Endothelial cell of hepatic sinusoid (primary cell): ENCODE measurements around the gene CA5A.
"Not testable (repeated sequence)": the region's sequence is repeated elsewhere in the genome, so short reads cannot be mapped to it uniquely, and the experiment has no call there.

Experiments
- in situ Hi-C: cut with HindIII; loops from 2 replicates; pipeline ENCODE4 v1.10.0; 2017; ENCODE audit warnings: low sequenced_read_pairs

The CA5A gene

DNA sequence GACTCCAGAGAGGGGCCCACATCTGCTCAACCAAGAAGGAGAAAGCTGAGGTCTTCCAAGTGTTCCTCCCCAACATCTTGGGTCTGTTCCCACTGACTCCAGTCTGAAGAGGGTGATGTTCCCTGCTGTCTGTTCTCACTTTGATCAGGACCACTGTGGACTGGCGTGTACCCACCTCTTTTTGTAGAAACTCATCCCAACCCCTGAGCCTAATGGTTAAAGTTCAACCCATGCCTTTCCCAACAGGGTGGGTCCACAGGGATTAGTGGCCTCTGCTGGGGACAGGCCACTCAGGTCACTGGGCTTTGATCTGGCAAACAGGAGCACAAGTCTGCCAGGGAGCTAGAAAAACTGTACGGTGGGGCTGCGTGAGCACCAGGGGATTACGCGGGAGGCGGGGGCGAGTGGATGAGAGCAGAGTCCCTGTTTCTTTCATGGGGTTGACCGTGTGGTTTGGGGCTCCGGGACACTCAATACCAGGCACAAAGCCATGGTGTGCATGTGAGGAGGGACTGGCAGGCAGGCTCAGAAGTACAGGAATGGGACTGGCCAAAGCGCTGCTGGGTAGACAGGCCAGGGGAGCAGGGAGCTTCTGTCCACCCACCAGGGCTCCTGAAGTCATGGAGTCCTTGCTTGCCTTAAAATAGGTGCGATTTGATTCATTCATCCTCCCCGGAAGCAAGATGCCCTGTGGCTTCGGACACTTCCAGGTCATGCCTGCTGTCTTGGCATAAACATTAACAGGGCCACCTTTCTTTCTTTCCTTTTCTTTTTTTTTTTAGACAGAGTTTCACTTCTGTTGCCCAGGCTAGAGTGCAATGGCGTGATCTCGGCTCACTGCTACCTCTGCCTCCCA lies at the start of gene CA5A:
CA5A (minus strand) TSS at position 155 of the 856 bp plus-strand sequence; CDS start at position 76, 79 bp downstream.
- in situ Hi-C loops, result no loop called here

GRCh38 chr16:87985493-87985892 lies 49.2 kb upstream of the CA5A start:
- in situ Hi-C loops, result not testable (repeated sequence)

DNA sequence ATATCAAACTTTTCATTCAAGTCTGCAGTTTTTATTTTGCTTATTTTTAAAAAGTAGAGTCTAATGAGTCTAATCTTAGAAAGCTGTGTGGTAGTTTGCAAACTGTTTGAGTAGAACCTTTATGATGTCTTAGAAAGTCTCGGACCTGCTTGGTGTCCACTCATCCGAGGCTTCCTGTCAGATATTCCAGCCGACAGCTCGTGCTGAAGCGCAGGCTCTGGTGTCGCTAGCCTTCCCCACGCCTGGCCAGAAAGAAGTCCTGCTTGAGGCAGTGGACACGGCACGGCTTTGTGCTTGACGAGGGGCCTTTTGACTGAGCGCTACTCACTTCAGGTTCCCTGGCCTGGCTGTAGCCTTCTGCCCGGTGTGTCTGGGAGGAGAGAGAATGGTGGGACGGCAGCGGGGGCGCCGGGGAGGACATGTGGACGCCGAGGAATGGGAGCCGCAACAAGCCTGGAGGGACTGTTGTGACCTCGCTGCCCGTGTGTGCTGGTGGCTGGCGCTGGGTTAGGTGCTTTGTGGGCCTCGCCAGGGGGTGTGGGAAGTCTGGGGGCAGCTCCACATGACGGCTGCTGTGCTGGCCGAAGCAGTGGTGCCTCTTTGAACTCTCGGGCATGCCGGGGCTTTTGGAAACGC lies 48.4 kb upstream of the CA5A start:
- in situ Hi-C loops, result no loop called here

GRCh38 chr16:87984180-87984579 lies 47.9 kb upstream of the CA5A start:
- in situ Hi-C loops, result not testable (repeated sequence)

DNA sequence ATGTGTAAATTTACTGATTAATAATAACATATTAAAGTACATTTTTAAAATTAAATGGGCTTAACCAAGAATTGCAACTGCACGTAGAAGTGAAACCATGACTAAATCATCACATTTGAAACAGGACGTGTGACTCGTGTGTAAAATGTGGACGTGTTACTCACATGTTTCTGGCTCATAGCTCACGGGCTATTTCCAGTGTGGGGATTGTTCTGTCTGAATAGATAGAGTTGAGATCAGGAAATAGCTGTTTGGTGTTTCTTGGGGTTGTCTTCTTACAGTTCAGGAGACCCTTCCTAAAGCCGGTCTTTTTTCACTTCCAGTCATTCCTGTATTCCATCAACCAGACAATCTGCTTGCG lies 47.4 kb upstream of the CA5A start:
- in situ Hi-C loops, result not testable (repeated sequence)

DNA sequence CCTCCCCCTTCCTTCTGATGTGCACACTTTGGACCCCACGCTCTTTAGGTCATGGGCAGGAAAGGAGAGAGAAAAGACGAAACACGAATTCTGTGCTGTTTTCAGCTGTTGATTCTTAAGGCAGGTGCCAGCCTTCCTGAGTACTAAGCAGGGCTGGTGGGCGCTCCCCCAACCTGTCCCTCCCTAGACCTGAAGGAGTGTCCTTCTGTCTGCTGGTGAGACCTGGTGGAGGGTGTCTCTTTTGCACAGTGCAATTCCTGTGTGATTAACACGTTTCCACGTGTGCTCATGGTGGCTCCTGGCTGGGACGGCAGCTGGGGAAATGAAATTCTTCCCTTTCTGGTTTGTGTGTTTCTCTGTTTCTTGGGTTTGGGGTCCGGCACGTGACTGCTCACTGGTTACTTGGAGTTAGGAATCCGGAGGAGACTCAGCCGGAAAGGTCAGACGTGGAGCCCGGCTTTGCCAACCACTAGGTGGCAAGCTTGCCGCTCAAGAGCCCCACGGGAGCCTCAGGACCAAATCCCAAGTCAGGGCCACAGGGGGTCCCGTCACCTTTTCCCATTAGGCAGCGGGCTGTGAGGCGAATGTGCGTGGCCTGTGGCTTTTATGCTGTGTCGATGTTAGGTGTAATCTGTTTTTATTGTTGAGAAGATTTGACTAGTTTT lies 46.9 kb upstream of the CA5A start:
- in situ Hi-C loops, result not testable (repeated sequence)

DNA sequence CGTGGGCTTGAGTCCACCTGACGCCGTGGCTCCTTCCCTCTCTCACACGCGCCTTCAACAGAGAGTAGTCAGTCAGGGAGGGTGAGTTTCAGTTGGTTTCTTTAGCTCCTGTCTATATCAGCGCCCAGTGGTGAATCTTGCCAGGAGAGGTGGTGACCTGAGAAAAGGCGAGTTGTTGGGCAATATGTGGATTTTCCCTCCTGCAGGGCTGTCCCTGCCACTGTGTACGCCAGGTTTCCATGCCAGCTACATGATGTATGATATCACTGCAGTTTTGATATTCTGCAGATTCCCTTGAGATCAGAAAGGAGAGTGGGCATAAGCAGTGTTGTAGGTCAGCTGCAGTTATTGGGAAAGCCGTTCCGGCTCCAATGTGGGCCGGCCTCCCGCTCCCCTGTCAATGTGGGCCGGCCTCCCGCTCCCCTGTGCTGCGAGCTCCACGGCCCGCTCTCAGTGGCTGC lies 46.3 kb upstream of the CA5A start:
- in situ Hi-C loops, result no loop called here

DNA sequence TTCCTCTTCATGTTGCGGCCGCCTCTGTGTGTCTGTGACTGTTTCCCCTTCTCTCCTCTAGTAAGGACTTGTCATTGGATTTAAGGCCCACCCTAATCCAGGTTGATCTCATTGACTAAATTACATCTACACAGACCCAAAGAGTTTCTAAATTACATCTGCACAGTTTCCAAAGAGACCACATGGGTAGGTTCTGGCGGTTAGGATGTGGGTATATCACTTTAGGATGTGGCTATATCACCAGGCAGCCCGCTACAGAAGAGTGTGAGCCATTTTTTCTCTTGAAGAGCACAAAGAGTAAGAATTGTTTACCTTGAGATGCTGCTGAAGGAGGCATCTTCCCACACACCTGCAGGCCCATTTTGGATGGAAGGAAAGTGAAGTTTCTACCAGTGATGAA lies 45.0 kb upstream of the CA5A start:
- in situ Hi-C loops, result not testable (repeated sequence)

- in situ Hi-C loops, result loop anchor here (10.0 kb wide), 1 partner anchor 315 kb away; no protein-coding TSS in a partner anchor
Observed at GRCh38 chr16:87979911-87980630, 43.7 kb upstream of the CA5A start.

DNA sequence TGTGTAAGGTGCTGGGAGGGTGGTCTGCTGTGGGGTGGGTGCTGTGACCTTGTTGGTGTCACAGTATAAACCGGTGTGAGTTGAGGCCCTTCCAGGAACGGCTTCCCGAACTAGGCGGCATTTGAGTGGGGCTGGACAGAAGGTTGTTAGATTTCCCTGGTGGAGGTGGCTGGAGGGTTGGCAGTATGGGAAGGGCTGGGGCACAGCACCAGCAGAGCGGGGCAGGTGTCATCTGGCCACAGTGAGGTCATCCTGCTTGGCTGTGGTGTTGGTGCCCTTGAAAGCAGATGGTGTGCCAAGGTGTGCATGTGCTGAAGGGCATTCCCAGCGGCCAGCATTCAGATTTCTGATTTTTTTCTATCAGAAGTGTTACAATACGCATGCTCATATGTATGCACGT lies 43.0 kb upstream of the CA5A start:
- in situ Hi-C loops, result loop anchor here (10.0 kb wide), 1 partner anchor 315 kb away; no protein-coding TSS in a partner anchor

DNA sequence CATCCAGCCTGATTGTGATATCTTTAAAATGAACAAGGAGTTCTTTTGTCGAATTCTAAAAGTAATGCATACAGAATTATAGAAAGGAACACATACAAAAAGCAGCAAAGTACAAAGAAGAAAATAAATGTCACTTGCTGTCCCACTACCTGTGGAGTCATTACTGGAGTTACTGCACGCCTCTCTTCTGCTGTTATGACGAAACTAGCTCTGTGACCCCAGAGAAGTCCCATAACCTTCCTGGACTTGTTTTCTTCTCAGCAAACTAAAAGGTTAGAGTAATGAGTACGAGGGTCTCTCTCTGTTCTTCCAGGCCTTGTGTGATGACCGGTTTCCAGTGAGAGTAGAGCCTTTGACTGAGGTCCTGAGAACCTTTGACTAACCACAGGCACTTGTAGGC lies 41.8 kb upstream of the CA5A start:
- in situ Hi-C loops, result loop anchor here (10.0 kb wide), 1 partner anchor 317 kb away; no protein-coding TSS in a partner anchor

DNA sequence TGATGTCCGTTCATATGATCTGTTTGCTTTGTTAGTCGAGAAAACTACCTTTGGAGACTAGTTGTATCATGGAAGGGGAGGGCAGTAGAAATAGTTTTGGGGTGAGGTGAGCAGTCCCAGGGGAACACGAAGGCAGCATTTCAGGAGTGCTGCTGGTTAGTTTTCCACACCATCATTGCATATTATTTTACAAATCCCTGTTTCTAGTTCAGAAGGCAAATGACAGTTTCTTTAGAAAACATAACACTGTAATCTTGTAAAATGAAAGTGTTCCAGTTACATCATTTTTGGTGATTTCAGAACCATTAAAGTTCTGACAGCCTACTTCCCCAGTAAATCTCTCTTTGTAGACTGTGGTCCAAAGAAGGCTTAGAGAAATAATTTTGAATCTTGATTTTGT lies 40.3 kb upstream of the CA5A start:
- in situ Hi-C loops, result loop anchor here (10.0 kb wide), 1 partner anchor 318 kb away; no protein-coding TSS in a partner anchor

- in situ Hi-C loops, result loop anchor here (10.0 kb wide), 1 partner anchor 321 kb away; no protein-coding TSS in a partner anchor
Observed at GRCh38 chr16:87974178-87974577, 37.8 kb upstream of the CA5A start.

DNA sequence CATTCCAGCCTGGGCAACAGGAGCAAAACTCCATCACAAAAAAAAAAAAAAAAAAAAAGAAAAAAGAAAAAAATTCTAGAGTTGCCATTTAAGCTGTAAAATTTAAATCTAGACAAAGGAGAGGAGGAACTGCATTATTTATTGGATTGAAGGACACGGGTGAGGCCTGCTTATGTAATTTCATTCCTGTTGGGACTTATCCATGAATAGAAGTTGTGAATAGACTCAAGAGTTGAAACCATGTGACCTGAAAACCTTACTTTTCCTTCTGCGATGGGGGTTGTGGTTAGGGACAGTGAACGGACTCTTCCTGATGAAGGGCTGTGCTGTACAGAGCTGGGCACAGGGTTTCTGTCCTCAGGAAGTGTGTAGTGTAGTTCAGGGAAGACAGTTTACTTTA lies 37.4 kb upstream of the CA5A start:
- in situ Hi-C loops, result loop anchor here (10.0 kb wide), 1 partner anchor 321 kb away; no protein-coding TSS in a partner anchor

DNA sequence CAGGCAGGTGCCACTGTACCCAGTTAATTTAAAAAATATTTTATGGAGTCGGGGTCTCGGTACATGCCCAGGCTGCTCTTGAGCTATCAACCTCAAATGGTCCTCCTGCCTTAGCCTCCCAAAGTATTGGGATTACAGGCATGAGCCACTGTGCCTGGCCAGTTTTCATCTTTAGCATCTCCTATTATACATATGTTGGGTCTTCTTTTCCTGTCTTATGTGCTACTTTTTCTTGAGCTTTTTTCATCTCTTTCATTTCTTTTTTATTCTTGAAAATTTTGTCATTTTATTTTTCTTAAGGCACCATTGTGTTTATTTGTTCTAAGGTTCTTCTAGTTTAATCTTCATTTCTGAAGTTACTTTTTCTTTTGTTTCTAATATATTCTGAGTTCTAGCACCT lies 35.6 kb upstream of the CA5A start:
- in situ Hi-C loops, result loop anchor here (10.0 kb wide), 1 partner anchor 323 kb away; no protein-coding TSS in a partner anchor

GRCh38 chr16:87970186-87970585 lies 33.9 kb upstream of the CA5A start:
- in situ Hi-C loops, result loop anchor here (10.0 kb wide), 1 partner anchor 325 kb away; no protein-coding TSS in a partner anchor

- in situ Hi-C loops, result no loop called here
Observed at GRCh38 chr16:87968541-87968940, 32.2 kb upstream of the CA5A start.

- in situ Hi-C loops, result no loop called here
Observed at GRCh38 chr16:87966685-87967185, 30.4 kb upstream of the CA5A start.

GRCh38 chr16:87966064-87966645 lies 29.8 kb upstream of the CA5A start:
- in situ Hi-C loops, result no loop called here

DNA sequence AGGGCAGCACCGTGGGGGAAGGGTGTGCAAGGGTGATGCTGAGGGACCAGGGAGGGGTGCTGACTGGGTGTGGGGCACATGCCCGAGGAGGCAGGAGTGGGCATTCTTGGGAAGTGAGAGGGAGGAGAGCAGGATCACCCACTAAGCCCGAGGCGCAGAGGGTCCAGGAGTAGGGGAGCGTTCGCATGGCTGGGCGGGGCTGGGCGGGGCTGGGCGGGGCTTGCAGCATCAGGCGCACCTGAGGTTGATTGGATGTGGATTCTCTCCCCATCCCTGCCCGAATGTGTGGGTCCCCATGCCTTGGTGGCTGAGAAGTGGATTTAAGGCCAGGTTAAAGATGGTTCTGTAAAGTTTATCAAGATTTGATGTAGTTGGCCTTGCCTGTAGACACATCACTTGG lies 29.1 kb upstream of the CA5A start:
- in situ Hi-C loops, result no loop called here
